Vein endothelial cell (primary cell): ENCODE results near the gene FANK1. TPM values are rescaled to one million over a fixed set of nuclear protein-coding genes. Genes with fewer than 3 reads are reported as not detected.

ENCODE experiments used
- small RNA-seq: library from RNA; depleted of rRNA; stranded (forward); fragments of <200 nt; gene quantifications from one replicate; pipeline ENCODE3, GENCODE V24; 2012
- total RNA-seq: library from RNA; depleted of rRNA; stranded (reverse); fragments of >200 nt; gene quantifications from 2 replicates; pipeline ENCODE4 v1.2.3, GENCODE V29; 2012

Gene FANK1, protein sequence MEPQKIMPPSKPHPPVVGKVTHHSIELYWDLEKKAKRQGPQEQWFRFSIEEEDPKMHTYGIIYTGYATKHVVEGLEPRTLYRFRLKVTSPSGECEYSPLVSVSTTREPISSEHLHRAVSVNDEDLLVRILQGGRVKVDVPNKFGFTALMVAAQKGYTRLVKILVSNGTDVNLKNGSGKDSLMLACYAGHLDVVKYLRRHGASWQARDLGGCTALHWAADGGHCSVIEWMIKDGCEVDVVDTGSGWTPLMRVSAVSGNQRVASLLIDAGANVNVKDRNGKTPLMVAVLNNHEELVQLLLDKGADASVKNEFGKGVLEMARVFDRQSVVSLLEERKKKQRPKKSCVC
- total RNA-seq: 2.5 and 3.3 TPM in 2 replicates

DNA sequence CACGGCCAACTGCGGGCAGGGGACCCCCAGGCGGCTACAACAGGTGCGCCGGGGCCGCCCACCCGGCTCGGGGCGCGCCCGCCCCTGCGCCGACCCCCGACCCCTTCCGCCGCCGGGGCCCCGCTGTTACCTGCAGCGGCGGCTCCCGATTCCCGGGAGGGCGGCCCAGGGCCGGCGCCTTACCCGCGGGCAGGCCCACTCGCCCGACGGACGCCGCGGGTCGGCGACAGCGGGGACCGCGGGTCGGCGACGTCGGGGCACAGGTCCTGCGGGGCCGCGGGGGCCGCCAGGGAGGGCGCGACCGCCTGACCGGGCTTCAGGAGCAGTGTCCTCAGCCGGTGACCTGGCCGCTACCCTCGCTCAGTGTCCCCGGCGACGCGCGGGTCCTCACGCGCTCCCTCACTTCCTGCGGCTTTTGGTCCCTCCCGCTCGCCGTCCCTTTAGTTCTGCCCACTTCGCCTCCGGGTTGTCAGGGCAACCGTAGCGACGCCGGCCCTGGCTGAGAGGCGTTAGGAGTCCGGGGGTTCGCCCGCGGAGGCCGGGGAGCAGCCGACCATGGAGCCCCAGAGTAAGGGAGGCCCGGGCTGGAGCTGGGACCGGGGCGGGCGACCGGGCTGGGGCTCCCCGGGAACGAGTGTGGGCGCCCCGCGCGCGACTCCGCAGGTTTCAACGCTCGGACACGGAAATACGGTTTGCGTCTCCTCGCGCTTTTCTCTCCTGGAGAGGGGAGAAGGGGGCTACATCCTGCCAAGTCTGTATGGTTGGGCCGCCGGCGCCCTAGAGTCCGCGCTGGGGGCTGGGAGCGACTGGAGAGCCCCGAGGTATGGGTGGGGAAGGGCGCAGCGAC lies at the start of gene FANK1:
TSS of gene FANK1 (plus strand) at position 477 of the 847 bp plus-strand sequence. CDS start at position 556, 79 bp downstream.

DNA sequence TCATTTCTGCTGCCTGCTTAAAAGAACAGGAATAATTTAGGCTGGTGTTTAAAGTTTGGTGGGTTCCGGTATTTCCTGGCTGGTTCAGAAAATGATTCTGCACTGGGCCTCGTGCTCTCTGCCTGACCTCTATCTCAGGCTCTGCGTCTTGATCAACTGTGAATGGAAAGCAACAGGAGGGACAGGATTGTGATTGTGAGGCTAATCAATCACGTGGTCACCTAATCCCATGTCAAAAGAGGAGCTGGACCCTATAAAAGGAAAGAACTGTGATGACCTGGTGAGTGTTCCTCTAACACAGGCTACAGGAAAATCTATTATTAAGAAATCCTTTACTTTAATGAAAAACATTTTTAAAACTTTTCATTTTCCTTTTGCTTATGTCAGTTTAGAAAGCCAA lies 15.2 kb upstream of the FANK1 start, which contains the start of gene DHX32:
TSS of gene DHX32 (minus strand) at position 101 of the 400 bp plus-strand sequence. CDS start 468 bp downstream, outside the sequence.

Small RNAs within 50 kb of the gene (small RNA-seq; reads per million reads assigned to genes)
- gene GNG10P1 (not detected), gene RF00017 (not detected), gene RNU2-42P (not detected)

Other genes with a start within 250 kb of the FANK1 start
- gene TEX36, start 213.4 kb upstream of the FANK1 start, total RNA-seq: not detected in 2 replicates
- gene EDRF1, start 176.9 kb upstream of the FANK1 start, total RNA-seq: 23.6 and 25.5 TPM in 2 replicates
- gene MMP21, start 120.7 kb upstream of the FANK1 start, total RNA-seq: 0.10 and 0.33 TPM in 2 replicates
- gene UROS, start 73.3 kb upstream of the FANK1 start, total RNA-seq: 61.1 and 62.1 TPM in 2 replicates
- 35.6 and 59.1 TPM in 2 replicates for gene BCCIP, start 73.0 kb upstream of the FANK1 start, total RNA-seq
- 35.6 and 50.3 TPM in 2 replicates for gene DHX32, start 15.3 kb upstream of the FANK1 start, total RNA-seq